Sigmoid colon (tissue), 4 donors: Measurements from ENCODE around the gene GNAQ.

Source experiments
- CTCF ChIP-seq, 4 experiments: fragments of 450-650 bp in 3 of 4; fragments of 200-600 bp in 1 of 4; IDR thresholded peaks; one replicate each; pipeline ENCODE4 v1.5.1; 2016 to 2019; ENCODE audit warnings: antibody characterized with exemption in 4 of 4, mild to moderate bottlenecking in 3 of 4, moderate library complexity in 2 of 4
- EP300 ChIP-seq, 4 donors: sonication (generic); formaldehyde crosslinking; IDR thresholded peaks; one replicate each; pipeline ENCODE4 v1.6.1; 2017; ENCODE audit warnings: antibody characterized with exemption in 4 of 4
- POLR2A ChIP-seq, 2 donors: fragments of 450-650 bp; IDR thresholded peaks; one replicate each; pipeline ENCODE4 v1.6.1; 2016; ENCODE audit warnings: antibody characterized with exemption in 2 of 2, mild to moderate bottlenecking in 2 of 2, moderate library complexity in 2 of 2
- POLR2AphosphoS5 ChIP-seq, 4 donors: sonication (generic); formaldehyde crosslinking; IDR thresholded peaks; one replicate each; pipeline ENCODE4 v1.6.1; 2017; ENCODE audit warnings: antibody characterized with exemption in 4 of 4

GRCh38 chr9:77877976-77878375 lies 153.6 kb downstream of the GNAQ start:
- TF ChIP-seq CTCF (IDR thresholded peaks at IDR 0.05) (no peak), POLR2A (IDR thresholded peaks at IDR 0.05) (no peak), POLR2AphosphoS5 (IDR thresholded peaks at IDR 0.05) (no peak), EP300 (IDR thresholded peaks at IDR 0.05) (no peak)
